GM21390 (cell line): ENCODE measurements around the gene PLEKHA6.

Source experiments
- ATAC-seq: cut with Tn5 transposase; IDR thresholded peaks from one replicate; pipeline ENCODE4 v1.9.1; 2021; ENCODE audit not compliant: unreplicated experiment

Gene PLEKHA6

GRCh38 chr1:204383163-204383904 lies 23.6 kb upstream of the PLEKHA6 start:
- no peak for ATAC-seq

DNA sequence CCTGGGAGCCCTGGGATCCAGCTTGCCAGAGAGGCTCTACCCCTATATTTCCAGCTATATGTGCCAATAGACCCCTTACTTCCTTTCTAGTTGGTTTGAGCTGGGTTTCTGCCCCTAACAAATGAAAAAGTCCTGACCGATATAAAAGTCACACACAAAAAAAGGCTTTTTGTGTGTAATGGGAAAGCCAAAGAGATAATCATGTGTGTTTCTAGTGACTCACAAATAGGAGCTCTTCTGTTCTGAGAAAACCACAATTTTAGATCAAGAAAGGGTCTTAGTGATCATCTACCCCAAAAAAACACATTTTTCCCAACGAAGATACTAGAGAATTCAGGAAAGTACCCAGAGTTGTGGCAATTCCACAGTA lies 23.0 kb upstream of the PLEKHA6 start:
- no peak for ATAC-seq

DNA sequence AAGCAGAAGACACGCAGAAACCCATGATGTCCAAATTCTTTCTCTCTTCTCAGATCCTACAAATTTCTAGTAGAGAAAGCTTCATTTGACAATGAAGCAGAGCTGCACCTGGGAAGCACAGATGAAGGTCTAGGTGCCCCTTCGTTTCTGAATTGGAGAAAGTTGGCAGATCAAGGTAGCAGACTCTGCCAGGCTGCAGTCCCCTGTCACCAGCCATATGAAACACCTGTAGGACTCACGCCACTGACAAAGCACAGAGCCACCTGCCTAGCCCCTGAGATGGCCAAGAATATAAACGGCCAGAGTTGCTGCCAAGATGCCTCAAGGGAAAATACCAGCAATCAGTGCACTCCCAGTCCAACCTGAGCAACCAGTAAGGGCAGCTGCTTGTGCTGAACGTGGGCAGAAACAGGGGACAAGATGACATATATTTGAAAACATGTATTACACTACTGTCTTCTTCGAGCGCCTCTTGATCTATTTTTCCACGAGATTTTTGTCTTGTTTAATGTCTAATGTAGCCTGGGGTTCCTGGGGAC lies 20.6 kb upstream of the PLEKHA6 start:
- ATAC-seq: no peak

DNA sequence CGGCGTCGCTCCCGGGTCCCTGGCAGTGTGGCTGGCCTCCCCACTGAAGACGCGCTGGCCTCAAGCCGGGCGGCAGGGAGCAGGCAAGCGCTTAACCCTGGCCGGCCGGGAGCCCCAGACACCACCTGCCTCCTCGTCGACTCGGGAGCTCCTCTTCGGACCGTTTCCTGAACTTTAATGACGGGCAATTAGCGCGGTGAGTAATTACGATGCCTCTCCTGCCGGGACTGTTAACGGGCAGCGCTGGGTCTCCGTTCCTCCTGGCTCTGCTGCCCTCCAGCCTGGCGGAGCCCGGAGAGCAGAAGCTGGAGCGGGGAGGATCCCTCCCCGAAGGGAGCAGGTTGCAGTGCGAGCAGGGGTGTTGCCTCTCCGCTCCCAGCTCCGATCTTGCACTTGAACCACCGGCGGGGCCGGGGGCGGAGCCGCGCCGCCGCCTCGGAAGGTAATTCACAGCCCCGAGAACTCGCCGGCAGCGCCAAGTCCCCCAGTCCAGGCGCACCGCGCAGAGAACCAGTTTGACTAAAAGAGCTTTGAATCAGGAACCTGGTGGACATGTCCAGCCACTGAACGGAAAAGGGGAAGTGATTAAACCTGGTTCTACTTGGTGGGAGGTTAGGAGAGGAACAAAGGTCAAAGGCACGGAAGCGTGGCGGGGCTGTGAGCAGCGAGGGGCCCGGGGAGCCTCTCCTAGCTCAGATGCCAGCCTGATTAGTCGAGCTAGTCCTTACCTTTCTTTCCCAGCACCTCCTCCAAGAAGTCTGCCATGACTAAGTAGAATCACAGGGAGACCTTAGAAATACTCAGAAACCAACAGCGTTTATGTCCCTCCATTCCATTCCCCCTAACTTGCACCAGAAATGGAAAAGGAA lies 18.3 kb upstream of the PLEKHA6 start:
- ATAC-seq: no peak

DNA sequence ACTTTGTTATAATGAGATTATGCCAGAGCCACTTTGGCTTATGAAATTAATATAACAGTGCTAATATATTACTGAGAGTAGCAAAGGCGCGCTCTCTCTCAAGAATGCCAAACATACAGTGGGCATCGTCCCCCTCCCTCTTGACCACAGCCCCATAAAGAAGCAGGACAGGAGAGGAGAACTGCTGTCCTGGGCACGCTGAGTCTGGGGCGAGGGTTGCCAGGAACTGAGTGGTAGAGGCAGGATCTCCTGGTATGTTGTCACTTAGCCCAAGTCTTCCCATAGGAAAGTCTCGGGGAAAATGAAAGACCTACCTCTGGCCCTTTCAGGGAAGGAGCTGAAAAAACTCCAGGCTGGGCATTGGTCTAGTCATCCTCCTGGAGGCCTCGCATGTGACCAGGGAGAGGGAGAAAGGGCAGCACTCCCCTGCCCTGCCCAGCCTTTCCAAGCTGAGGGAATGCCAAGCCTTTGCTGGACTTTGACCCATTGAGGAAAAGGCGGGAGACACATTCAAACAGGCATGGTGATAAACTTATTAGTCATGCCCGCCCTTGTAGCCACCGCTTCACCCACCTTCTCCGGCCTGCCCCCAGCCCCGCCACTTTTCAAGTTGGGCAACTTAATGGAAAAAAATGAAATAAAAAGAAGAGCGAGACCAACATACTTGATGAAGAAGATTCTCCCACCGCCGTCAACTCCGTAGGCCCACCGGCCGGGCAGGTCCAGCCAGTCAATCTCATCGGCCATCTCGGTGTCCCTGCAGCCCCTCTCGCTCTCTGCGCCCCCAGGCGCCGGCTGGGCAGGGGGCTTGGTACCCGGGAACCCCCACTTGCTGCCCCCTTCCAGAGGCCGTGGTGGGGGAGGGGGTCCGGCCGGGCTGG lies 17.4 kb upstream of the PLEKHA6 start:
- ATAC-seq: no peak

DNA sequence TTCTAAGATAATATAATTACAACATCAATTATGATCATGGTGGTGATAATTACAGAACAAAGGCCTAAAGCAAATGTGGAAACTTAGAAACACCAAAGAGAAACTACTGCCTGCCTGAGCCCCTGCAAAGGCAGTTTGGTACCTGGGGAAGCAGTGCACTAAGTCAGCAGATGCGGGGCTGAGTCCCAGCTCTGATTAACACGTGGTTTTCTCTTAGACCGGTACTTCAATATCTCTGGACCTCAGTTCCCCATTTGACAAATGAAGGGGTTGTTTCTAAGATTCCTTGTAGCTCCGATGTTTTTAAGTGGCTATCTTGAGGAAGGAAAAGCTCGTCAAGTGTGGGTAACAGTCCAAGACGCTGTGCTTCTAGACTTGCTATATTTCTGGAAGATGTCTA lies 16.7 kb upstream of the PLEKHA6 start:
- no peak for ATAC-seq

GRCh38 chr1:204373911-204374310 lies 14.2 kb upstream of the PLEKHA6 start:
- no peak for ATAC-seq

- no peak for ATAC-seq
These were observed 10.4 kb upstream of the PLEKHA6 start for GRCh38 chr1:204370176-204370575.

DNA sequence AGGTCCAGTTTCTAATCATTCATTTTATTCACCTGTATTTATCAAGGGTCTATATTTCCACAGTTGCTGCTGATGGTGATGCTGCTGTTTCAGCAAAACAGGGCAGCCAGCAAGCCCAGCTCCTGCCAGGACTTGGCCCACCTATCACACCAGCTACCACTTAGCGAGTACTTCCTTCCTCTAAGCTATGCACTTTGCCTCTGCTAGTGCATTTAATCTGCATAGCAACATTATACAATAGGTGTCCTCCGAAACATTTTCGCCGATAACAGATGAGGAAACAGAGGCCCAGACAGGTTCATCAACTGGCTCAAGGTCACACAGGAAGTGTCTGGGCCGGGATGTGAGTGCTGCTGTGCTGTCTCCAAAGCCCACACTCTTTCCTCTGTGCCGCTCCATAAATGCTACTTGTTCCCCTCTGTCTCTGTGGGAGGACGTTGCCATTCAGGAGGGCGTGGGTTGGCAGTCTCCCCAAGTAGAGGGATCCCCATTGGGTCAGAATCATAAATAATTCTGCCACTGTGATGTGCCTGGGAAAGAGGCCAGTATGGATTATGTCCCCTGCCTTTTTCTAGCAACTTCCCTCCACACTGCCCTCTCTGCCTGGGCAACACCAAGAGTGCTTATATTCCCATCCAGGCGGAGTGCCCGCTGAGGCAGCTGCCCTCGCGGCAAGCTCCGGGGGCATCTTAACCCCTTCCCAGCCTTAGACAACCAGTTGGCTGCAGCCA lies 9.4 kb upstream of the PLEKHA6 start:
- ATAC-seq: no peak

DNA sequence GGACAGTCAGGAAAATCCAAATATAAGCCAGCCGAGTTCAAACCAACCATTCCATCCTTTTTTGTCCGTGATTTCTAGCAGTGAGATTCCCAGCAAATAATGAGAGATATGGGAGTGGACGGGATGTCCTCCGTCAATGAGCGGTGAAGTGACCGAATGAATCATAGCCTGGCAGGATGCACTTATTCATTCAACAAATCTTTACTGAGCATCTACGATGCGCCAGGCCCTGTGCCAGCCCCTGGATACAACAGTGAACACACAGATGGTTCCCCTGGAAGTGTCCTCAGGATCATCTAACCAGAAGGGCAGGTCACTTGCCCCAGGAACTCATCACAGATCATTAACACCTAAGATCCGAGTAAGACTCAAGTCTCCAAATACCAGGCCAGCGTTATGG lies 8.2 kb upstream of the PLEKHA6 start:
- no peak for ATAC-seq

GRCh38 chr1:204367193-204367858 lies 7.6 kb upstream of the PLEKHA6 start:
- ATAC-seq: no peak

DNA sequence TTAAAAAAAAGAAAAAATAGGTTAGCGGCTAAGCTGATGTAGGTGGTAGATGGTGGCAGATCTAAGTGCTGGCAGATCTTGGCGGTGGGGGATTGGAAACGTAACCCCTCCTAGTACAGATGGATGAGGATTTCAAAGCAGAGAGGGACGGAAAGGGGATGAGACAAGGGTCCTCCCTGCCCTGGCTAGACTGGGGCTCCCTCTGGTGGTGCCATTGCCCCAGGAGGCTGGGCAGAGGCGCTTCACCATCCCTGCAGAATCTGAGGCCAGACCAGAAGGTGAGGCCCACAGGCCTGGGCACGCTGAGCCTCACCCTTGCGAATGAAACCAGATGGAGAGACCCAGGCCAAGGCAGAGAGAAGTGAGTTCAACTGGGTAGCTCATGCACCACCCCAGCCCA lies 7.0 kb upstream of the PLEKHA6 start:
- no peak for ATAC-seq

DNA sequence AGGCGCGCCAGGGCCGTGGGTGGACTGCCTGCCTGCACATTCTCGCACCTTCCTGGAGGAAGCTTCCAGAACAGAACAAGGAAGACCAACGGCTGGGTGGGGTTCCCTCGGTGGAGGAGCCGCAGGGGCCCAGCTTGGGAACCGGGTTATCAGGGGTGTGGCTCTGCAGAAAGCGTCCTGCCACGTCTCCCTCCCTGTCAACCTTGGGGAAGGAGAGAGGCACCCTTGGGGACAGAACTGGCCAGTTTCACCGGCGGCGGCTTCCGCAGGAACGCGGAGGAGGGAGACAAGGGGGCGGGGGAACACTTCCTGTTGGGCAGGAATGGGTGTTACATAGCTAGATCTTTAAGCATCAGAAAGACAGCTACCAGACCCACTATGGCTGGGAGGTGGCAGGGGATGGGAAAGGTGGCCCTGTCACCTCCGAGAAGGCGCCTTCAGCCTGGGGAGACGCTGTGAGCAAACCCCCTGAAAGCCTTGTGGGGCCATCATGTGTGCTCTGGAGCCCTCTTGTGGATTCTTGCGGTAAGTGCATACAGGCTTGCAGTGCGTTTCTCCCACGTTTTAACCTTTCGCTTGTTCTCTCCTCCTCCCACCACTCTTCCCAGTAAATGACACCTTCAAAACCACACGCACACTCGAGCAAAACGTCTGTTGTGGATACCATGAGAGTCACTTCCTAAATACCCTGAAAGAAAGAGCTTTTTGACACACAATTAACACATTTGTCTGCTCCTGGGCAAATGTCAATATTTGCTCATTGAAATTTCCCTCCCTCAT lies 3.8 kb upstream of the PLEKHA6 start:
- no peak for ATAC-seq

DNA sequence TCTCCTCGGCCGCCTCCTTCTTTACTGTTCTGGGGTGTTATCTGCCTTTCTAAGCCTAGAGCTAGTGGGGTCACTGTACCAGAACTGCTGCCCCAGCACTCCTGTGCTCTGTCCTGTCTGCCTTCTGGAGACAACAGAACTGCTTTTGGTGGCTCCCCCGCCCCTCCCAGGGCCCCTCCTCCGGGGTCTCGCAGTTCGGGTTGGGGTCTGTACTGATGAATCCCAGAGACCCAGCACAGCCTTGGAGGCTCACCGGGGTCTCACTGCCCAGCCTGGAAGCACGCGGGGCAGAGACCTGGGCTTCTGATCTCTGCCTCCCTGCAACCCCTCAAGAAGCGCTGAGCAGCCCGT lies 3.2 kb upstream of the PLEKHA6 start:
- ATAC-seq: no peak

GRCh38 chr1:204361781-204362180 lies 2.1 kb upstream of the PLEKHA6 start:
- no peak for ATAC-seq

- no peak for ATAC-seq
These were observed 1.6 kb upstream of the PLEKHA6 start for GRCh38 chr1:204361341-204361771.

GRCh38 chr1:204360314-204360713 lies 585 bp upstream of the PLEKHA6 start:
- no peak for ATAC-seq

GRCh38 chr1:204359131-204359473 lies 627 bp downstream of the PLEKHA6 start:
- ATAC-seq: no peak

DNA sequence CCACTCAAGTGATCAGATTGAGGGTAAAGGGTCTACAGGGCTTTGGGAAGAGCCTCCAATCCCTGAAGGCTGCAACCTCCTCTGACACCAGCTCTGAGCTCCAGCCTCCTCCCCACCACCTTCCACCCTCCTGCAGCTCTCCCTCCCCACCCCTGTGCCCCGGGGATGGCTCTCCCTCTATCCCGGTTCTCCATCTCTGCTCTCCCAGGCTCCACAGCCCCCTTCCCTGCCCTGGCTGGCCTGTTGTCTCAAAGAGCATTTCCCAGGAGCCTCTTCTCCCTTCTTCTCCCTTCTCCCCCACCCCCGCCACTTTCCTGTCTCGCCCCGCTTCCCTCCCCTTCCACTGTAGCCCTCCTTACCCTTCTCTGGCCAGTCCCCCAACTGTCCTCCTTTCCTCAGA lies 1.1 kb downstream of the PLEKHA6 start:
- ATAC-seq: no peak
